T-helper 2 cell (primary cell): Measurements from ENCODE around the gene ALDH1A2.

Experiments
- DNase-seq, 5 experiments: peaks; one replicate each; pipeline versions ENCODE4 v3.0.0 to v3.0.0-alpha.2; 2012 to 2022

ALDH1A2 gene

GRCh38 chr15:57994221-57995049 lies 71.1 kb downstream of the ALDH1A2 start:
- DNase-seq: no peak

GRCh38 chr15:57993409-57994145 lies 71.9 kb downstream of the ALDH1A2 start:
- DNase-seq: no peak

GRCh38 chr15:57992761-57993355 lies 72.7 kb downstream of the ALDH1A2 start:
- no peak for DNase-seq

- DNase-seq: no peak
Measured at GRCh38 chr15:57973534-57973933, 92.0 kb downstream of the ALDH1A2 start.

GRCh38 chr15:57972864-57973263 lies 92.6 kb downstream of the ALDH1A2 start:
- no peak for DNase-seq

GRCh38 chr15:57969996-57970395 lies 95.5 kb downstream of the ALDH1A2 start:
- DNase-seq: no peak

- DNase-seq: no peak
Measured at GRCh38 chr15:57969355-57969754, 96.2 kb downstream of the ALDH1A2 start.

GRCh38 chr15:57962887-57963286 lies 102.6 kb downstream of the ALDH1A2 start:
- DNase-seq: no peak

GRCh38 chr15:57961919-57962318 lies 103.6 kb downstream of the ALDH1A2 start:
- DNase-seq: no peak

GRCh38 chr15:57957113-57957512 lies 108.4 kb downstream of the ALDH1A2 start:
- no peak for DNase-seq

- DNase-seq: no peak
Measured at GRCh38 chr15:57953874-57954273, 111.6 kb downstream of the ALDH1A2 start.

GRCh38 chr15:57951328-57951932 lies 114.1 kb downstream of the ALDH1A2 start:
- DNase-seq: no peak

GRCh38 chr15:57950381-57950946 lies 115.0 kb downstream of the ALDH1A2 start:
- DNase-seq: no peak

- no peak for DNase-seq
Measured at GRCh38 chr15:57949374-57949943, 116.1 kb downstream of the ALDH1A2 start.

GRCh38 chr15:57948351-57949289 lies 116.9 kb downstream of the ALDH1A2 start:
- DNase-seq: no peak

GRCh38 chr15:57947781-57948180 lies 117.7 kb downstream of the ALDH1A2 start:
- no peak for DNase-seq

- DNase-seq: no peak
Measured at GRCh38 chr15:57947282-57947681, 118.2 kb downstream of the ALDH1A2 start.

- DNase-seq: no peak
Measured at GRCh38 chr15:57946491-57947048, 118.9 kb downstream of the ALDH1A2 start.

- DNase-seq: no peak
Measured at GRCh38 chr15:57945616-57946015, 119.9 kb downstream of the ALDH1A2 start.

- DNase-seq: no peak
Measured at GRCh38 chr15:57943754-57944420, 121.6 kb downstream of the ALDH1A2 start.
